ENCODE measurements around the gene ASCL1.

GRCh38 chr12:102933168-102933567, 24.3 kb upstream of the ASCL1 start:
- no peak for TF ChIP-seq POLR2A (IDR thresholded peaks at IDR 0.05)
- TF ChIP-seq CTCF (IDR thresholded peaks at IDR 0.05) = no peak

Measured in ovary (tissue), 3 donors.